ENCODE data around the gene MRPS25.
A peak's percentile ranks its signal among the peaks of the same experiment; 100 is the strongest.

MRPS25 gene

GRCh38 chr3:15045667-15046066 is 19.4 kb downstream of the MRPS25 start:
- TF ChIP-seq CTCF (IDR thresholded peaks at IDR 0.05; ENCODE audit: control insufficient read depth, extremely low read depth, insufficient read depth), result no peak
- H3K4me3 ChIP-seq (ENCODE audit: low read depth, low read length), result no peak overlapping the region
- no peak for DNase-seq (ENCODE audit: low read depth)

GRCh38 chr3:15044326-15044725 is 20.8 kb downstream of the MRPS25 start:
- no peak for TF ChIP-seq CTCF (IDR thresholded peaks at IDR 0.05; ENCODE audit: control insufficient read depth, extremely low read depth, insufficient read depth)
- H3K4me3 ChIP-seq (ENCODE audit: low read depth, low read length), result no peak overlapping the region
- no peak for DNase-seq (ENCODE audit: low read depth)

- TF ChIP-seq CTCF (IDR thresholded peaks at IDR 0.05; ENCODE audit: control insufficient read depth, extremely low read depth, insufficient read depth), result no peak
- DNase-seq (ENCODE audit: low read depth), result no peak
- no peak overlapping the region for H3K4me3 ChIP-seq (ENCODE audit: low read depth, low read length)
Measured at GRCh38 chr3:15043408-15044171, 21.5 kb downstream of the MRPS25 start.

GRCh38 chr3:15042936-15043335 is 22.2 kb downstream of the MRPS25 start:
- TF ChIP-seq CTCF (IDR thresholded peaks at IDR 0.05; ENCODE audit: control insufficient read depth, extremely low read depth, insufficient read depth), result no peak
- no peak for DNase-seq (ENCODE audit: low read depth)
- H3K4me3 ChIP-seq (ENCODE audit: low read depth, low read length), result no peak overlapping the region

- DNase-seq (ENCODE audit: low read depth), result no peak
- no peak for TF ChIP-seq CTCF (IDR thresholded peaks at IDR 0.05; ENCODE audit: control insufficient read depth, extremely low read depth, insufficient read depth)
- no peak overlapping the region for H3K4me3 ChIP-seq (ENCODE audit: low read depth, low read length)
Measured at GRCh38 chr3:15041950-15042349, 23.2 kb downstream of the MRPS25 start.

- TF ChIP-seq CTCF (IDR thresholded peaks at IDR 0.05; ENCODE audit: control insufficient read depth, extremely low read depth, insufficient read depth), result no peak
- DNase-seq (ENCODE audit: low read depth), result no peak
- no peak overlapping the region for H3K4me3 ChIP-seq (ENCODE audit: low read depth, low read length)
Measured at GRCh38 chr3:15040844-15041243, 24.3 kb downstream of the MRPS25 start.

GRCh38 chr3:15038306-15038705 is 26.8 kb downstream of the MRPS25 start:
- TF ChIP-seq CTCF (IDR thresholded peaks at IDR 0.05; ENCODE audit: control insufficient read depth, extremely low read depth, insufficient read depth), result no peak
- DNase-seq (ENCODE audit: low read depth), result peak; percentile 83
- H3K4me3 ChIP-seq (ENCODE audit: low read depth, low read length), result no peak overlapping the region
